K562 (cell line): Measurements from ENCODE around the gene LMBRD1. TPM values are rescaled to one million over a fixed set of nuclear protein-coding genes. Genes with fewer than 3 reads are reported as not detected.

Experiments
- CC2D1A ChIP-seq: fragments of 450-650 bp; IDR thresholded peaks from 2 replicates; pipeline ENCODE4 v1.6.1; 2017; ENCODE audit warnings: mild to moderate bottlenecking
- CTBP1 ChIP-seq: fragments of 450-650 bp; IDR thresholded peaks from 2 replicates; pipeline ENCODE4 v1.6.1; 2016; ENCODE audit warnings: borderline replicate concordance
- IRF2 ChIP-seq: sonication (generic); formaldehyde crosslinking; IDR thresholded peaks from 2 replicates; pipeline ENCODE4 v1.8.1; 2022; ENCODE audit warnings: mild to moderate bottlenecking, missing genetic modification reagents
- NCOR1 ChIP-seq: fragments of 450-650 bp; IDR thresholded peaks from 2 replicates; pipeline ENCODE4 v1.6.1; 2016; ENCODE audit warnings: mild to moderate bottlenecking, moderate library complexity
- NEUROD1 ChIP-seq: fragments of 150-350 bp; IDR thresholded peaks from 2 replicates; pipeline ENCODE4 v1.6.1; 2014; ENCODE audit warnings: borderline replicate concordance, low read length, low read depth; ENCODE audit not compliant: partially characterized antibody
- NR2C2 ChIP-seq, 2 experiments: fragments of 200-800 bp in 1 of 2; sonication (Bioruptor generic) in 1 of 2; sonication (generic) in 1 of 2; formaldehyde crosslinking in 1 of 2; IDR thresholded peaks; 2 replicates each; pipeline versions ENCODE4 v1.6.1 to v1.8.0; 2016 to 2022; ENCODE audit warnings: mild to moderate bottlenecking in 1 of 2, missing compliant biosample characterization in 1 of 2, missing genetic modification characterization in 1 of 2, missing genetic modification reagents in 1 of 2
- SAFB2 ChIP-seq: fragments of 200-400 bp; formaldehyde crosslinking; IDR thresholded peaks from 2 replicates; pipeline ENCODE4 v1.6.1; 2018; ENCODE audit warnings: borderline replicate concordance, low read length, low read depth, moderate library complexity; ENCODE audit not compliant: severe bottlenecking
- ZNF165 ChIP-seq: fragments of 250-450 bp; sonication (Bioruptor Pico); IDR thresholded peaks from 2 replicates; pipeline ENCODE4 v1.4.0; 2020; ENCODE audit warnings: borderline replicate concordance
- ZNF408 ChIP-seq: fragments of 250-450 bp; sonication (Bioruptor Pico); IDR thresholded peaks from 2 replicates; pipeline ENCODE4 v1.4.0; 2020; ENCODE audit warnings: low read depth, mild to moderate bottlenecking, moderate library complexity
- ZNF436 ChIP-seq: fragments of 250-450, 450-650 bp; sonication (Bioruptor Pico); formaldehyde crosslinking; IDR thresholded peaks from 2 replicates; pipeline ENCODE4 v1.7.0; 2020; ENCODE audit warnings: mild to moderate bottlenecking
- polyA plus RNA-seq, 8 experiments: library from polyadenylated mRNA; depleted of rRNA in 4 of 8; stranded (reverse) in 5 of 8; unstranded in 3 of 8; fragments of >200 nt; fragmentation: Nextera tagmentation in 2 of 8; fragmentation: Illumina TruSeq in 1 of 8; extraction: Ambion mirVana in 2 of 8; extraction: Trizol in 1 of 8; gene quantifications; 2 replicates each; pipeline versions ENCODE4 v1.2.1 to v1.2.3, GENCODE V29; 2011 to 2014; ENCODE audit warnings: inconsistent platforms in 1 of 8, missing spikeins in 1 of 8
- total RNA-seq, 7 experiments: library from RNA; depleted of rRNA in 6 of 7; stranded (reverse); fragments of >200 nt in 6 of 7; fragmentation: Illumina TruSeq in 2 of 7; extraction: Trizol in 2 of 7; gene quantifications; 2 replicates each; pipeline versions ENCODE4 v1.2.1 to v1.2.3, GENCODE V29; 2011 to 2021; ENCODE audit warnings: low replicate concordance in 1 of 7
- TF ChIP-seq, protein P1 (sequence below): fragments of 450-650 bp; formaldehyde crosslinking; IDR thresholded peaks from 2 replicates; pipeline ENCODE4 v1.4.0; 2020; ENCODE audit warnings: mild to moderate bottlenecking, mixed read lengths
- TF ChIP-seq, protein P2 (sequence below): fragments of 450-650 bp; IDR thresholded peaks from 2 replicates; pipeline ENCODE4 v1.6.1; 2016; ENCODE audit warnings: low read depth

LMBRD1 gene
- total and polyA plus RNA-seq, 9 of the 15 experiments (the other 6 are each of a cell fraction or from before 2014, with no cell fraction given), result 14.0 to 85.2 (median 26.5) TPM

DNA sequence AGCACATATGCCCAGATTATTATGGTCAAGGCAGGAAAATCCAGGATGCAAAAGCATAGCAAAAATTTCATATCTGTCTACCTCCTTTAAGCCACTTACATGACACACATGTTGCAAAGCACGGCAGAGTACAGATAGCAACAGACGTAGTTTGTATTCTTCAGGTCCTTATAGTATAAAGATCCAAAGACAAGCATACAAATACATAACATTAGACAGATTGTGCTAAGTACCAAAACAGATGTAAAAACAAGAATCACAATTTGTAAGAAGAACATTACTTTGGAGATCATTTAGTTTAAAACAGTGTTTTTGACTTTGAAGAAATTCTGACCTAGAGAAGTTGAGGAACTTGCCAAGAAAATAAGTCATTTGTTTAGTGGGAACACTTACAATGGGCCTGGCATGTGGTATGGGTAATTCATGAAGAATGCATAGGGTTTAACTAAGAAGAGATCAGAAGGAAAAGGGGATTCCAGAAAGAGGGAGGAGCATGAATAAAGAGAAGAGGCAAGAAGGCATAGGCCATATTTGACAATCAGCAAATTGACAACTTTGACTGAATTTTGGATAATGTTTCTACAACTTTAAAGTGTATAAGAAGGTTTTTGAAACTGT lies 30.6 kb upstream of the LMBRD1 start (continued):
- TF ChIP-seq, protein P1, sequence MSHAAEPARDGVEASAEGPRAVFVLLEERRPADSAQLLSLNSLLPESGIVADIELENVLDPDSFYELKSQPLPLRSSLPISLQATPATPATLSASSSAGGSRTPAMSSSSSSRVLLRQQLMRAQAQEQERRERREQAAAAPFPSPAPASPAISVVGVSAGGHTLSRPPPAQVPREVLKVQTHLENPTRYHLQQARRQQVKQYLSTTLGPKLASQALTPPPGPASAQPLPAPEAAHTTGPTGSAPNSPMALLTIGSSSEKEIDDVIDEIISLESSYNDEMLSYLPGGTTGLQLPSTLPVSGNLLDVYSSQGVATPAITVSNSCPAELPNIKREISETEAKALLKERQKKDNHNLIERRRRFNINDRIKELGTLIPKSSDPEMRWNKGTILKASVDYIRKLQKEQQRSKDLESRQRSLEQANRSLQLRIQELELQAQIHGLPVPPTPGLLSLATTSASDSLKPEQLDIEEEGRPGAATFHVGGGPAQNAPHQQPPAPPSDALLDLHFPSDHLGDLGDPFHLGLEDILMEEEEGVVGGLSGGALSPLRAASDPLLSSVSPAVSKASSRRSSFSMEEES (CRISPR knock-in tag), result no peak
- TF ChIP-seq NEUROD1 (no peak), ZNF436 (CRISPR knock-in tag) (no peak), CC2D1A (no peak), NCOR1 (no peak), CTBP1 (no peak), IRF2 (no peak), ZNF408 (no peak), NR2C2 (CRISPR knock-in tag; IDR thresholded peaks at IDR 0.05) (no peak), NR2C2 (tag; IDR thresholded peaks at IDR 0.05) (no peak), ZNF165 (no peak), SAFB2 (no peak)
- TF ChIP-seq, protein P2, sequence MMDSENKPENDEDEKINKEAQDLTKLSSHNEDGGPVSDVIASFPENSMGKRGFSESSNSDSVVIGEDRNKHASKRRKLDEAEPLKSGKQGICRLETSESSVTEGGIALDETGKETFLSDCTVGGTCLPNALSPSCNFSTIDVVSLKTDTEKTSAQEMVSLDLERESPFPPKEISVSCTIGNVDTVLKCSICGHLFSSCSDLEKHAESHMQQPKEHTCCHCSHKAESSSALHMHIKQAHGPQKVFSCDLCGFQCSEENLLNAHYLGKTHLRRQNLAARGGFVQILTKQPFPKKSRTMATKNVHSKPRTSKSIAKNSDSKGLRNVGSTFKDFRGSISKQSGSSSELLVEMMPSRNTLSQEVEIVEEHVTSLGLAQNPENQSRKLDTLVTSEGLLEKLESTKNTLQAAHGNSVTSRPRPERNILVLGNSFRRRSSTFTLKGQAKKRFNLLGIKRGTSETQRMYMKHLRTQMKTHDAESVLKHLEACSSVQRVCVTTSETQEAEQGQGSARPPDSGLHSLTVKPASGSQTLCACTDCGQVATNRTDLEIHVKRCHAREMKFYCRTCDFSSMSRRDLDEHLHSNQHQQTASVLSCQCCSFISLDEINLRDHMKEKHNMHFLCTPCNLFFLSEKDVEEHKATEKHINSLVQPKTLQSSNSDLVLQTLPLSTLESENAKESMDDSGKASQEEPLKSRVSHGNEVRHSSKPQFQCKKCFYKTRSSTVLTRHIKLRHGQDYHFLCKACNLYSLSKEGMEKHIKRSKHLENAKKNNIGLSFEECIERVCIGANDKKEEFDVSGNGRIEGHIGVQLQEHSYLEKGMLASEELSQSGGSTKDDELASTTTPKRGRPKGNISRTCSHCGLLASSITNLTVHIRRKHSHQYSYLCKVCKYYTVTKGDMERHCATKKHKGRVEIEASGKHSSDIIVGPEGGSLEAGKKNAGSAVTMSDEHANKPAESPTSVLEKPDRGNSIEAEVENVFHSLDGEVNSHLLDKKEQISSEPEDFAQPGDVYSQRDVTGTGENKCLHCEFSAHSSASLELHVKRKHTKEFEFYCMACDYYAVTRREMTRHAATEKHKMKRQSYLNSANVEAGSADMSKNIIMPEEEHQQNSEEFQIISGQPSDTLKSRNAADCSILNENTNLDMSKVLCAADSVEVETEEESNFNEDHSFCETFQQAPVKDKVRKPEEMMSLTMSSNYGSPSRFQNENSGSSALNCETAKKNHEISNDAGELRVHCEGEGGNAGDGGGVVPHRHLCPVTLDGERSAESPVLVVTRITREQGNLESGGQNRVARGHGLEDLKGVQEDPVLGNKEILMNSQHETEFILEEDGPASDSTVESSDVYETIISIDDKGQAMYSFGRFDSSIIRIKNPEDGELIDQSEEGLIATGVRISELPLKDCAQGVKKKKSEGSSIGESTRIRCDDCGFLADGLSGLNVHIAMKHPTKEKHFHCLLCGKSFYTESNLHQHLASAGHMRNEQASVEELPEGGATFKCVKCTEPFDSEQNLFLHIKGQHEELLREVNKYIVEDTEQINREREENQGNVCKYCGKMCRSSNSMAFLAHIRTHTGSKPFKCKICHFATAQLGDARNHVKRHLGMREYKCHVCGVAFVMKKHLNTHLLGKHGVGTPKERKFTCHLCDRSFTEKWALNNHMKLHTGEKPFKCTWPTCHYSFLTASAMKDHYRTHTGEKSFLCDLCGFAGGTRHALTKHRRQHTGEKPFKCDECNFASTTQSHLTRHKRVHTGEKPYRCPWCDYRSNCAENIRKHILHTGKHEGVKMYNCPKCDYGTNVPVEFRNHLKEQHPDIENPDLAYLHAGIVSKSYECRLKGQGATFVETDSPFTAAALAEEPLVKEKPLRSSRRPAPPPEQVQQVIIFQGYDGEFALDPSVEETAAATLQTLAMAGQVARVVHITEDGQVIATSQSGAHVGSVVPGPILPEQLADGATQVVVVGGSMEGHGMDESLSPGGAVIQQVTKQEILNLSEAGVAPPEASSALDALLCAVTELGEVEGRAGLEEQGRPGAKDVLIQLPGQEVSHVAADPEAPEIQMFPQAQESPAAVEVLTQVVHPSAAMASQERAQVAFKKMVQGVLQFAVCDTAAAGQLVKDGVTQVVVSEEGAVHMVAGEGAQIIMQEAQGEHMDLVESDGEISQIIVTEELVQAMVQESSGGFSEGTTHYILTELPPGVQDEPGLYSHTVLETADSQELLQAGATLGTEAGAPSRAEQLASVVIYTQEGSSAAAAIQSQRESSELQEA, result no peak
